IMR-90 (cell line): Measurements from ENCODE around the gene CHD9.

ENCODE experiments used
- CEBPB ChIP-seq: IDR thresholded peaks from 2 replicates; pipeline ENCODE4 v1.6.1; 2012; ENCODE audit warnings: low read depth, low read length, improper control_type of control experiment
- CTCF ChIP-seq: conservative IDR thresholded peaks from 2 replicates; pipeline ENCODE4 v1.5.1; 2012; ENCODE audit warnings: mild to moderate bottlenecking, low read depth, low read length, improper control_type of control experiment
- ELK1 ChIP-seq: fragments of 150-350 bp; IDR thresholded peaks from 2 replicates; pipeline ENCODE4 v1.6.1; 2016; ENCODE audit warnings: low read depth, mild to moderate bottlenecking, low read length, moderate library complexity, borderline replicate concordance
- FOS ChIP-seq: fragments of 150-350 bp; IDR thresholded peaks from 2 replicates; pipeline ENCODE4 v1.6.1; 2016; ENCODE audit warnings: low read depth, low read length
- MAFK ChIP-seq: IDR thresholded peaks from 2 replicates; pipeline ENCODE4 v1.6.1; 2012; ENCODE audit warnings: low read depth, low read length, improper control_type of control experiment
- MXI1 ChIP-seq: IDR thresholded peaks from 2 replicates; pipeline ENCODE4 v1.6.1; 2012; ENCODE audit warnings: low read depth, mild to moderate bottlenecking, low read length, moderate library complexity, borderline replicate concordance
- POLR2A ChIP-seq: IDR thresholded peaks from 2 replicates; pipeline ENCODE4 v1.6.1; 2012; ENCODE audit warnings: mild to moderate bottlenecking, low read depth, low read length
- RAD21 ChIP-seq: IDR thresholded peaks from 2 replicates; pipeline ENCODE4 v1.6.1; 2012; ENCODE audit warnings: low read length, improper control_type of control experiment
- RCOR1 ChIP-seq: IDR thresholded peaks from 2 replicates; pipeline ENCODE4 v1.6.1; 2012; ENCODE audit warnings: mild to moderate bottlenecking, low read length, improper control_type of control experiment; ENCODE audit not compliant: insufficient replicate concordance
- RFX5 ChIP-seq: IDR thresholded peaks from 2 replicates; pipeline ENCODE4 v1.8.0; 2012; ENCODE audit warnings: low read depth, mild to moderate bottlenecking, low read length, moderate library complexity

- TF ChIP-seq CTCF, result no peak
- no peak for TF ChIP-seq RCOR1
- TF ChIP-seq ELK1, result no peak
- TF ChIP-seq RAD21, result no peak
- no peak for TF ChIP-seq POLR2A
- TF ChIP-seq MXI1, result no peak
- TF ChIP-seq RFX5, result no peak
- TF ChIP-seq CEBPB, result no peak
- TF ChIP-seq FOS, result no peak
- TF ChIP-seq MAFK, result no peak
Measured at GRCh38 chr16:53078765-53079485, 24.1 kb downstream of the CHD9 start.
